NT2/D1 (cell line): ENCODE data around the gene ANXA10.

Experiments used
- SUZ12 ChIP-seq: IDR thresholded peaks from 2 replicates; pipeline ENCODE4 v1.6.1; 2011; ENCODE audit not compliant: insufficient read length, insufficient read depth; ENCODE audit errors: extremely low read depth
- YY1 ChIP-seq: IDR thresholded peaks from 2 replicates; pipeline ENCODE4 v1.6.1; 2011; ENCODE audit not compliant: insufficient read length, insufficient read depth
- ZNF274 ChIP-seq: IDR thresholded peaks from 2 replicates; pipeline ENCODE4 v1.6.1; 2011; ENCODE audit warnings: mild to moderate bottlenecking, low read depth, low read length

- TF ChIP-seq ZNF274, result no peak
- TF ChIP-seq YY1, result no peak
- TF ChIP-seq SUZ12, result no peak
These were observed 45.8 kb downstream of the ANXA10 start for GRCh38 chr4:168138143-168138542.
